ENCODE data around the gene STRBP.

The STRBP gene

DNA sequence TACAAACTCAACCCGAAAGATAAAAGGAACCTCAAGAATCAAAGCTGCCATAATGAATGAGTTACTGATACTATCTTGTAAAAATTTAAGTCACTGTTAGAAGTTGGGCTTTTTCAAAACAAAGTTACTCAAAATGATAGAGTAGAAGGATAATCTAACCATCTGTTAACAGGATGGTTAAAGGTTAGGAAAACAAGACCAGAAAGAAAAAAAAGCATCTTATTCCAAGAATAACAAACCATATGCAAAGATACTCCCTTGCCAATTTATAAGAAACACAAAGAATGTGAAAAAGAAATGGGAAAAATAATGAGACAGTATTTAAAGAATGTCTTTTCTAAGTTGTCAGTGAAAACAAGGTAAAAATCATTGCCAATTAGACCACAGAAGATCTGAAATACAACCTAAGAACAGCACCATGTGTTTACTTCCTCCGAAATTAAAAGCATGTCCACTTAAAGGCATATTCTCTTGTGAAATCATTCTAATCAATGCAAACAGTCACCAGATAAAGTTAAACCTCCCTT lies 51.2 kb downstream of the STRBP start:
- no peak for TF ChIP-seq MYC (IDR thresholded peaks at IDR 0.05; ENCODE audit: low read depth, low read length)
- TF ChIP-seq, protein P1, sequence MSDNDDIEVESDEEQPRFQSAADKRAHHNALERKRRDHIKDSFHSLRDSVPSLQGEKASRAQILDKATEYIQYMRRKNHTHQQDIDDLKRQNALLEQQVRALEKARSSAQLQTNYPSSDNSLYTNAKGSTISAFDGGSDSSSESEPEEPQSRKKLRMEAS (IDR thresholded peaks at IDR 0.05; ENCODE audit: low read depth, low read length), result no peak
- TF ChIP-seq POLR2A (IDR thresholded peaks at IDR 0.05; ENCODE audit: extremely low read depth, insufficient read length), result no peak
- TF ChIP-seq, protein P2, sequence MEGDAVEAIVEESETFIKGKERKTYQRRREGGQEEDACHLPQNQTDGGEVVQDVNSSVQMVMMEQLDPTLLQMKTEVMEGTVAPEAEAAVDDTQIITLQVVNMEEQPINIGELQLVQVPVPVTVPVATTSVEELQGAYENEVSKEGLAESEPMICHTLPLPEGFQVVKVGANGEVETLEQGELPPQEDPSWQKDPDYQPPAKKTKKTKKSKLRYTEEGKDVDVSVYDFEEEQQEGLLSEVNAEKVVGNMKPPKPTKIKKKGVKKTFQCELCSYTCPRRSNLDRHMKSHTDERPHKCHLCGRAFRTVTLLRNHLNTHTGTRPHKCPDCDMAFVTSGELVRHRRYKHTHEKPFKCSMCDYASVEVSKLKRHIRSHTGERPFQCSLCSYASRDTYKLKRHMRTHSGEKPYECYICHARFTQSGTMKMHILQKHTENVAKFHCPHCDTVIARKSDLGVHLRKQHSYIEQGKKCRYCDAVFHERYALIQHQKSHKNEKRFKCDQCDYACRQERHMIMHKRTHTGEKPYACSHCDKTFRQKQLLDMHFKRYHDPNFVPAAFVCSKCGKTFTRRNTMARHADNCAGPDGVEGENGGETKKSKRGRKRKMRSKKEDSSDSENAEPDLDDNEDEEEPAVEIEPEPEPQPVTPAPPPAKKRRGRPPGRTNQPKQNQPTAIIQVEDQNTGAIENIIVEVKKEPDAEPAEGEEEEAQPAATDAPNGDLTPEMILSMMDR (IDR thresholded peaks at IDR 0.05; ENCODE audit: low read depth, low read length), result no peak
- DNase-seq (ENCODE audit: low read depth), result no peak
- H3K4me3 ChIP-seq (ENCODE audit: low read depth, low read length), result no peak overlapping the region

DNA sequence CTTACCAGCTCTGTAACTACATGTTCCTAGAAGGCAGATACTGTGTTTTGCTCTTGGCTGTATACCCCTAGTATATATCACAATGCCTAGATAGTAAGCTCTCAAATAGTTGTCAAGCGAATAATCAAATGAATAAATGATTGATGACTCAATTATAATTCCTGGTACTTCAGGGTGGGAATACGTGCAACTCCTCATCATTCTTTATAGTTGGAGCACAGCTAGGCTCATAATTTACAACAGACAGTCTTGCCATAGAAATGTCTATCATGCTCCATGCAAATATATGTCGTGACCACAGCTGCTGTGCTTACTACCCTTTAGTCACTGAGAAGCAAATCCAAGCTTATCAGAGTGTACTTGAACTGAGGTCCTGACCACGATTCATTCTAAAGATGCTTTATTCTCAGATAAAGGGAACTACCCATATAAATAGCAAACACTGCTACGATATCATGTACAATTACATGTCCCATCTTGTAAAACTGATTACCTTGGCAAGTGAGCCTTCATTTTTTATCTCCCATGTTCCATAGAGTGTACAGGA lies 52.1 kb downstream of the STRBP start:
- H3K4me3 ChIP-seq (ENCODE audit: low read depth, low read length), result no peak overlapping the region
- DNase-seq (ENCODE audit: low read depth), result no peak
- TF ChIP-seq MYC (IDR thresholded peaks at IDR 0.05; ENCODE audit: low read depth, low read length) (no peak), POLR2A (IDR thresholded peaks at IDR 0.05; ENCODE audit: extremely low read depth, insufficient read length) (no peak)
- TF ChIP-seq, protein P1 (IDR thresholded peaks at IDR 0.05; ENCODE audit: low read depth, low read length), result no peak
- TF ChIP-seq, protein P2 (IDR thresholded peaks at IDR 0.05; ENCODE audit: low read depth, low read length), result no peak

DNA sequence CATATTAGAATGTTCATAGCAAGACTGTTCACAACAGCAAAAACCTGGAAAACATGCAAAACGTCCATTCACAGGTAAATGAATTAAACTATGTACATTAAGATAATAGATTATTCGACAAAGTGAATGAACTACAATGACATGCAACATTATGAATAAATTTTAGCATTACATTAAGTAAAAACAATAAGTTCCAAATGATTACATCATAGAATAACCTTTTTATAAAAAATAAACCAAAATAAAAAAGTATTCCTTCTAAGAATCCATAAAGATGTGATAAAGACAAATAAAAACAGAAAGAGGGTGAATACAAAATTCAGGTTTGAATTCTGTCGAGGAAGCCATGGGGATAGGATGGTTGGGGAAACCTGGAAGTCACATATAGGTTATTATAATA lies 57.3 kb downstream of the STRBP start:
- H3K4me3 ChIP-seq (ENCODE audit: low read depth, low read length), result no peak overlapping the region
- TF ChIP-seq, protein P1 (IDR thresholded peaks at IDR 0.05; ENCODE audit: low read depth, low read length), result no peak
- TF ChIP-seq POLR2A (IDR thresholded peaks at IDR 0.05; ENCODE audit: extremely low read depth, insufficient read length) (no peak), MYC (IDR thresholded peaks at IDR 0.05; ENCODE audit: low read depth, low read length) (no peak)
- TF ChIP-seq, protein P2 (IDR thresholded peaks at IDR 0.05; ENCODE audit: low read depth, low read length), result no peak
- DNase-seq (ENCODE audit: low read depth), result no peak

DNA sequence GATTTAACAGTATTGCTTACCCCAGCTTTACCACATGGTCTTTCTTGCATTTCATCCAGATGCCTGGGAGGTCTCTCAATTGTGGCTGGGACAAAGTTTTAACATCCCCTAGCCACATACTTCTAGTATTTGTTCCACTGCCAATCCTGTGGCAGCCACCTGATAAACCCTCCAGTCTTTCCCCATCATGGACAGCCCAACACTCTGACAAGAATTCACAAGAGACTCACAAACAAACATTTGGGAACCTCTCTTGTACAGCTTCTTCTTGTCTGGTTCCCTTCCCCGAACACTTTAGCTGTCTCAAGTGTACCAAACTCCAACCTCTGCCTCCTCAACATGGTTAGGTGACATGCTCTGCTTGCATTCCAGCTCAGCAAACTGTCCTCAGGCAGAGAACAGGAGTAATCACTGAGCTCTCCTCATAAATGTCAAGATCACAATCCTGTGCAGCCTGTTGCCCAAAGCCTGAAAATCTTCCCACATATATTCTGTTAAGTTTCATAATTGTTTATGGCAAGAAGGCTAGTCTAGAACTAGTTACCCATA lies 59.7 kb downstream of the STRBP start:
- no peak overlapping the region for H3K4me3 ChIP-seq (ENCODE audit: low read depth, low read length)
- no peak for DNase-seq (ENCODE audit: low read depth)
- TF ChIP-seq POLR2A (IDR thresholded peaks at IDR 0.05; ENCODE audit: extremely low read depth, insufficient read length) (no peak), MYC (IDR thresholded peaks at IDR 0.05; ENCODE audit: low read depth, low read length) (no peak)
- TF ChIP-seq, protein P2 (IDR thresholded peaks at IDR 0.05; ENCODE audit: low read depth, low read length), result no peak
- TF ChIP-seq, protein P1 (IDR thresholded peaks at IDR 0.05; ENCODE audit: low read depth, low read length), result no peak

DNA sequence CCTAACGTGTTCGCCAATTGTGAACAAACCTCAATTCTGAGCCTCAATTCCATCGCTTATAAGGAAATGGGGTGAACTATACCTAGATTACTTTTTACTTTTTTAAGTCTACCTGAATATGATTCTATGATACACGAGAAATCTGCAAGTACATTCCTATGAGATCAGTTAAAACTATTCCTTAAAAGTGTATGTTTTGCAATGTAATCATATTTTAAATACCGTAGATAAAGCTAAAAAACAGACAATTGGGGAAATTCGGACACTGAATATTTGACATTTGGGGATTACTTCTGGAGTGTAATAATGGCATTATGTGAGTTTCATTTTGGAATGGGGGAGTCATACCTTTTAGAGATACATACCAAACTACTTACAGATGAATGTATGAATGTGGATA lies 62.3 kb downstream of the STRBP start:
- no peak for DNase-seq (ENCODE audit: low read depth)
- no peak overlapping the region for H3K4me3 ChIP-seq (ENCODE audit: low read depth, low read length)
- TF ChIP-seq MYC (IDR thresholded peaks at IDR 0.05; ENCODE audit: low read depth, low read length) (no peak), POLR2A (IDR thresholded peaks at IDR 0.05; ENCODE audit: extremely low read depth, insufficient read length) (no peak)
- TF ChIP-seq, protein P2 (IDR thresholded peaks at IDR 0.05; ENCODE audit: low read depth, low read length), result no peak
- TF ChIP-seq, protein P1 (IDR thresholded peaks at IDR 0.05; ENCODE audit: low read depth, low read length), result no peak
